Right renal cortex interstitium (tissue), 3 donors: Measurements from ENCODE around the gene DNAJC1. TPM values are rescaled to one million over a fixed set of nuclear protein-coding genes. Genes with fewer than 3 reads are reported as not detected.
"Not testable (repeated sequence)": the region's sequence is repeated elsewhere in the genome, so short reads cannot be mapped to it uniquely, and the experiment has no call there.

Experiments
- DNase-seq, 3 donors: peaks; one replicate each; pipeline ENCODE4 v3.0.0-alpha.2; 2013; ENCODE audit warnings: low read depth in 3 of 3, low spot score in 2 of 3
- polyA plus RNA-seq, 3 donors: library from polyadenylated mRNA; unstranded; fragments of 120-200 nt; gene quantifications; one replicate each; pipeline ENCODE4 v1.2.1, GENCODE V29; 2013; ENCODE audit not compliant: insufficient read length in 3 of 3

The DNAJC1 gene
- polyA plus RNA-seq, 3 donors, result 31.1 to 36.3 (median 32.8) TPM

GRCh38 chr10:21919117-21919516 lies 84.4 kb downstream of the DNAJC1 start:
- DNase-seq, result no peak

GRCh38 chr10:21912625-21913024 lies 90.9 kb downstream of the DNAJC1 start:
- no peak for DNase-seq

- no peak for DNase-seq
These were observed 92.7 kb downstream of the DNAJC1 start for GRCh38 chr10:21910798-21911197.

GRCh38 chr10:21907436-21907835 lies 96.1 kb downstream of the DNAJC1 start:
- no peak for DNase-seq

- no peak for DNase-seq
These were observed 98.6 kb downstream of the DNAJC1 start for GRCh38 chr10:21904930-21905329.

GRCh38 chr10:21899736-21900135 lies 103.8 kb downstream of the DNAJC1 start:
- no peak for DNase-seq

GRCh38 chr10:21895932-21896331 lies 107.6 kb downstream of the DNAJC1 start:
- no peak for DNase-seq

- DNase-seq, result no peak
These were observed 108.7 kb downstream of the DNAJC1 start for GRCh38 chr10:21894648-21895342.

- DNase-seq, result no peak
These were observed 112.1 kb downstream of the DNAJC1 start for GRCh38 chr10:21891439-21891838.

- DNase-seq, result no peak
These were observed 113.9 kb downstream of the DNAJC1 start for GRCh38 chr10:21889477-21890275.

- DNase-seq, result no peak
These were observed 114.6 kb downstream of the DNAJC1 start for GRCh38 chr10:21888959-21889358.

GRCh38 chr10:21885940-21886339 lies 117.6 kb downstream of the DNAJC1 start:
- no peak for DNase-seq

- no peak for DNase-seq
These were observed 130.3 kb downstream of the DNAJC1 start for GRCh38 chr10:21873198-21873597.

- not testable (repeated sequence) for DNase-seq
These were observed 130.8 kb downstream of the DNAJC1 start for GRCh38 chr10:21872771-21873170.

GRCh38 chr10:21870849-21871248 lies 132.7 kb downstream of the DNAJC1 start:
- no peak for DNase-seq

- not testable (repeated sequence) for DNase-seq
These were observed 134.4 kb downstream of the DNAJC1 start for GRCh38 chr10:21869087-21869486.

GRCh38 chr10:21860718-21861117 lies 142.8 kb downstream of the DNAJC1 start:
- no peak for DNase-seq

- DNase-seq, result no peak
These were observed 145.1 kb downstream of the DNAJC1 start for GRCh38 chr10:21858455-21858854.

- no peak for DNase-seq
These were observed 153.9 kb downstream of the DNAJC1 start for GRCh38 chr10:21849607-21850006.

- DNase-seq, result no peak
These were observed 159.9 kb downstream of the DNAJC1 start for GRCh38 chr10:21843645-21844044.

GRCh38 chr10:21841273-21841672 lies 162.3 kb downstream of the DNAJC1 start:
- DNase-seq, result not testable (repeated sequence)

GRCh38 chr10:21837487-21837886 lies 166.0 kb downstream of the DNAJC1 start:
- DNase-seq, result not testable (repeated sequence)
